Endothelial cell of umbilical vein (primary cell): Measurements from ENCODE around the gene ZBED4. TPM values are rescaled to one million over a fixed set of nuclear protein-coding genes. Genes with fewer than 3 reads are reported as not detected.

Experiments
- BruUV-seq: library from RNA; stranded (reverse); fragments of 400-500 nt; replicated peaks from 2 replicates; lab custom pipeline; 2021; lab: Mats Ljungman, UMichigan
- CTCF ChIA-PET: fragments of 300-600, 350-600 bp; sonication (Branson Sonifier 250); formaldehyde crosslinking; loops from one replicate; lab custom pipeline; 2021; ENCODE audit warnings: antibody characterized with exemption, inconsistent platforms; lab: Charles Lee
- POLR2A ChIA-PET: fragments of 300-600, 350-600 bp; sonication (Branson Sonifier 250); formaldehyde crosslinking; loops from one replicate; lab custom pipeline; 2021; ENCODE audit warnings: antibody characterized with exemption, inconsistent platforms; lab: Charles Lee
- DNase-seq: peaks from one replicate; pipeline ENCODE4 v3.0.0-alpha.2; 2011; ENCODE audit warnings: low read depth, low spot score
- FAIRE-seq: peaks from 2 replicates; lab custom pipeline; 2011; peaks lifted over from hg19 to GRCh38; lab: Jason Lieb, UNC
- H2AFZ ChIP-seq: 2 replicates; pipeline ENCODE4 v1.6.0; 2012; ENCODE audit warnings: low read depth, low read length, control low read depth, inconsistent platforms
- H3K27ac ChIP-seq: 2 replicates; pipeline ENCODE4 v1.5.1; 2011; ENCODE audit warnings: low read depth, mild to moderate bottlenecking, control low read depth, low read length, moderate library complexity; ENCODE audit not compliant: insufficient read depth
- H3K27me3 ChIP-seq, 2 experiments: 2 replicates each; pipeline versions ENCODE4 v1.6.0 to v1.6.1; 2011; ENCODE audit warnings: low read length in 2 of 2, mixed read lengths in 1 of 2; ENCODE audit not compliant: control insufficient read depth in 2 of 2, insufficient read depth in 2 of 2
- H3K36me3 ChIP-seq, 2 experiments: 2 replicates in 1 of 2; 3 replicates in 1 of 2; pipeline ENCODE4 v1.5.1; 2011; ENCODE audit warnings: low read length in 2 of 2, mild to moderate bottlenecking in 1 of 2, moderate library complexity in 1 of 2; ENCODE audit not compliant: control insufficient read depth in 2 of 2, insufficient read depth in 2 of 2; ENCODE audit errors: extremely low read depth in 1 of 2
- H3K4me1 ChIP-seq: 3 replicates; pipeline ENCODE4 v1.5.1; 2011; ENCODE audit warnings: mild to moderate bottlenecking, low read length; ENCODE audit not compliant: control insufficient read depth, insufficient read depth; ENCODE audit errors: extremely low read depth
- H3K4me2 ChIP-seq: 2 replicates; pipeline ENCODE4 v1.6.1; 2011; ENCODE audit warnings: low read length, control low read depth, mixed read lengths; ENCODE audit not compliant: insufficient read depth
- H3K4me3 ChIP-seq, 3 experiments: fragments of 200-600 bp in 1 of 3; sonication (generic), shearing (Covaris generic) in 1 of 3; replicated peaks in 1 of 3; 2 replicates each; pipeline ENCODE4 v1.5.1; 2011 to 2016; ENCODE audit warnings: control low read depth in 3 of 3, low read length in 3 of 3, mild to moderate bottlenecking in 2 of 3, inconsistent platforms in 1 of 3, low read depth in 1 of 3, moderate library complexity in 1 of 3; ENCODE audit not compliant: insufficient read depth in 1 of 3
- H3K79me2 ChIP-seq: 2 replicates; pipeline ENCODE4 v1.6.0; 2012; ENCODE audit warnings: low read length, inconsistent platforms; ENCODE audit not compliant: control insufficient read depth, insufficient read depth
- H3K9ac ChIP-seq: replicated peaks from 2 replicates; pipeline ENCODE3; 2011; ENCODE audit warnings: low read length, control low read depth; ENCODE audit not compliant: insufficient read depth; ENCODE audit errors: extremely low read depth
- H3K9me1 ChIP-seq: replicated peaks from 3 replicates; pipeline ENCODE4 v1.6.0; 2011; ENCODE audit warnings: mild to moderate bottlenecking, low read length; ENCODE audit not compliant: control insufficient read depth, insufficient read depth; ENCODE audit errors: extremely low read depth
- H3K9me3 ChIP-seq: replicated peaks from 2 replicates; pipeline ENCODE4 v1.5.1; 2012; ENCODE audit warnings: low read length, inconsistent platforms; ENCODE audit not compliant: control insufficient read depth, insufficient read depth
- H4K20me1 ChIP-seq: replicated peaks from 2 replicates; pipeline ENCODE3; 2011; ENCODE audit warnings: mild to moderate bottlenecking, low read length; ENCODE audit not compliant: control insufficient read depth, insufficient read depth; ENCODE audit errors: extremely low read depth
- CTCF ChIP-seq, 2 donors: IDR thresholded peaks; 1 replicate in 1 of 2; 2 replicates in 1 of 2; pipeline ENCODE4 v1.5.1; 2011; ENCODE audit warnings: low read length in 2 of 2, mild to moderate bottlenecking in 2 of 2, moderate library complexity in 2 of 2, control low read depth in 1 of 2, inconsistent platforms in 1 of 2, low read depth in 1 of 2; ENCODE audit not compliant: insufficient read depth in 1 of 2; ENCODE audit errors: extremely low read depth in 1 of 2
- EZH2 ChIP-seq: IDR thresholded peaks from 2 replicates; pipeline ENCODE4 v1.6.1; 2012; ENCODE audit warnings: borderline replicate concordance, low read depth, mild to moderate bottlenecking, moderate library complexity, low read length, inconsistent platforms; ENCODE audit not compliant: severe bottlenecking
- FOS ChIP-seq: IDR thresholded peaks from 2 replicates; pipeline ENCODE4 v1.6.1; 2011; ENCODE audit warnings: mild to moderate bottlenecking, low read length, moderate library complexity, borderline replicate concordance; ENCODE audit not compliant: insufficient read depth
- GATA2 ChIP-seq: IDR thresholded peaks from 2 replicates; pipeline ENCODE4 v1.7.0; 2011; ENCODE audit warnings: low read depth, mild to moderate bottlenecking, moderate library complexity, mixed read lengths, low read length; ENCODE audit not compliant: insufficient read length, insufficient read depth
- JUN ChIP-seq: IDR thresholded peaks from 2 replicates; pipeline ENCODE4 v1.6.1; 2011; ENCODE audit warnings: borderline replicate concordance, low read depth; ENCODE audit not compliant: insufficient read length, insufficient read depth
- MAX ChIP-seq: IDR thresholded peaks from 2 replicates; pipeline ENCODE4 v1.6.1; 2011; ENCODE audit not compliant: insufficient read depth, insufficient read length
- MYC ChIP-seq: IDR thresholded peaks from one replicate; pipeline ENCODE4 v1.6.1; 2011; ENCODE audit warnings: mild to moderate bottlenecking, low read depth, low read length
- POLR2A ChIP-seq: IDR thresholded peaks from 2 replicates; pipeline ENCODE4 v1.6.1; 2012; ENCODE audit warnings: low read depth, mild to moderate bottlenecking, control low read depth, low read length
- POLR2AphosphoS5 ChIP-seq: IDR thresholded peaks from 2 replicates; pipeline ENCODE4 v1.6.1; 2012; ENCODE audit warnings: low read depth, mild to moderate bottlenecking, control low read depth, low read length, moderate library complexity; ENCODE audit not compliant: insufficient read depth
- dilution Hi-C: fragments of 300-500 bp; cut with MboI; formaldehyde crosslinking; loops from one replicate; pipeline ENCODE4 v1.15.0; 2019; ENCODE audit warnings: low sequenced_read_pairs; ENCODE audit not compliant: extremely low pct_ligation_motif_present
- intact Hi-C: fragments of 100-400 bp; cut with micrococcal nuclease; formaldehyde crosslinking; loops from one replicate; pipeline ENCODE4 v1.10.0; 2022
- polyA plus RNA-seq, 4 experiments: library from polyadenylated mRNA; depleted of rRNA in 3 of 4; stranded (reverse) in 3 of 4; unstranded in 1 of 4; fragments of >200 nt; gene quantifications; 2 replicates each; pipeline versions ENCODE4 v1.2.1 to v1.2.3, GENCODE V29; 2011 to 2012; ENCODE audit warnings: missing spikeins in 1 of 4
- total RNA-seq: library from RNA; stranded (reverse); gene quantifications from 2 replicates; pipeline ENCODE4 v1.2.3, GENCODE V29; 2021

Gene ZBED4
- total and polyA plus RNA-seq, 2 donors (not counting 3 experiments of a cell fraction or from before 2014, with no cell fraction given), result 8.6 to 18.2 TPM

- no peaks in the 10 kb centered on the region for H3K9me3 ChIP-seq
- no peak overlapping the region for H3K27ac ChIP-seq
- DNase-seq (no peak), FAIRE-seq (no peak)
- dilution Hi-C loops, result no loop called here
- H3K79me2 ChIP-seq, result peaks cover 83% of the 10 kb centered on the region
- no peaks in the 10 kb centered on the region for H3K27me3 ChIP-seq
- no peak overlapping the region for H3K4me2 ChIP-seq
- TF ChIP-seq GATA2 (no peak), EZH2 (no peak), MYC (no peak), POLR2AphosphoS5 (no peak), CTCF (IDR thresholded peaks at IDR 0.05; ENCODE audit: extremely low read depth in 1 of 2, insufficient read depth in 1 of 2, low read depth in 1 of 2, low read length in 2 of 2) (no peak), MAX (no peak), FOS (no peak), JUN (no peak), POLR2A (no peak)
- H3K4me1 ChIP-seq, result peaks cover 13% of the 10 kb centered on the region
- H3K9me1 ChIP-seq, result no peaks in the 10 kb centered on the region
- no peak overlapping the region for H3K9ac ChIP-seq
- H3K36me3 ChIP-seq, result no peaks in the 10 kb centered on the region
- H2AFZ ChIP-seq, result no peak overlapping the region
- ChIA-PET POLR2A (no interaction called here), CTCF (no interaction called here)
- intact Hi-C loops, result no loop called here
- H3K4me3 ChIP-seq, result no peak overlapping the region
- BruUV-seq, result no TSS peak
- no peaks in the 10 kb centered on the region for H4K20me1 ChIP-seq
Observed at GRCh38 chr22:49877642-49878041, 24.0 kb downstream of the ZBED4 start.
